GM12891 (cell line): ENCODE measurements around the gene TCF7.

Source experiments
- POLR2A ChIP-seq: IDR thresholded peaks from 2 replicates; pipeline ENCODE4 v1.6.1; 2011; ENCODE audit warnings: low read depth, low read length, control low read depth
- POLR2AphosphoS5 ChIP-seq: IDR thresholded peaks from 2 replicates; pipeline ENCODE4 v1.6.1; 2011; ENCODE audit warnings: low read depth, low read length, control low read depth
- TAF1 ChIP-seq: IDR thresholded peaks from 2 replicates; pipeline ENCODE4 v1.6.1; 2011; ENCODE audit warnings: low read depth, low read length, control low read depth

GRCh38 chr5:134127376-134127861 lies 12.9 kb downstream of the TCF7 start:
- no peak for TF ChIP-seq TAF1
- TF ChIP-seq POLR2AphosphoS5 = no peak
- 0 out of 2 replicates have a peak, but pooled peaks have one; percentile 40 for TF ChIP-seq POLR2A
